C4-2B (cell line): ENCODE data around the gene KCTD14.

Experiments used
- ZFX ChIP-seq: fragments of 450-650 bp; IDR thresholded peaks from 2 replicates; pipeline ENCODE4 v1.6.1; 2017
- TF ChIP-seq, protein P1 (sequence below): fragments of 450-650 bp; conservative IDR thresholded peaks from 2 replicates; pipeline ENCODE4 v1.5.1; 2017; ENCODE audit warnings: mild to moderate bottlenecking

DNA sequence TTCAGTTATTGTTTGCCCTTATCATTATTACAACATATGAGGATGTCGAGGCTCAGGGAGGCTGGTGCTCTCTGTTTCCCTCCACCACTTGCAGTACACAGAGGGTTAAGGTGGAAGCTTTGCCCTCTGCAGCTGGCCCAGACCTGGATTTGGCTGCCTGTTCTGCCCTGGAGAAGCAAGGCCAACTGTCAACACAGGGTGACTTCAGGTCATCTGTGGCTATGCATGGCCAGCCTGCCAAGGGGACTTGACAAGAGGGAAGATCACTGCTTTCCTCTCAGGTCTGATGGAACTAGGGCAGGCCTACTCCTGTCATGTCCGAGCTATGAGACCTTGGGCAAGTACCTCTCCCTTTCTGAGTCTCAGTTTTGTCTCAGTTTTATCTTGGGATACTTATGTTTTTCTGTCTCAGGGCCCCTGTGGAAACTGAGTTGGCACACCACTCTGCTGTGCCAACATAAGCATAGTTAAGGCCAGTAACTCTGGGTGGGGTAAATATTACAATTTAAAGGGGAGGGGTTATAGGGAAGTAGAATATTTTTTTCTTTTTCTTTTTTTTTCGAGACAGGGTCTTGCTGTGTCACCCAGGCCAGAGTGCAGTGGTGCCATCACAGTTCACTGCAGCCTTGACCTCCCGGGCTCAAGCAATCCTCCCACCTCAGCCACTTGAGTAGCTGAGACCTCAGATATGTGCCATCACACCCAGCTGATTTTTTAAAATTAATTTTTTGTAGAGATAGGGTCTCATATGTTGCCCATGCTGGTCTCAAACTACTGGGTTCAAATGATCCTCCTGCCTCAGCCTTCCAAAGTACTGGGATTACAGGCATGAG is 38.2 kb upstream of the KCTD14 start:
- TF ChIP-seq, protein P1, sequence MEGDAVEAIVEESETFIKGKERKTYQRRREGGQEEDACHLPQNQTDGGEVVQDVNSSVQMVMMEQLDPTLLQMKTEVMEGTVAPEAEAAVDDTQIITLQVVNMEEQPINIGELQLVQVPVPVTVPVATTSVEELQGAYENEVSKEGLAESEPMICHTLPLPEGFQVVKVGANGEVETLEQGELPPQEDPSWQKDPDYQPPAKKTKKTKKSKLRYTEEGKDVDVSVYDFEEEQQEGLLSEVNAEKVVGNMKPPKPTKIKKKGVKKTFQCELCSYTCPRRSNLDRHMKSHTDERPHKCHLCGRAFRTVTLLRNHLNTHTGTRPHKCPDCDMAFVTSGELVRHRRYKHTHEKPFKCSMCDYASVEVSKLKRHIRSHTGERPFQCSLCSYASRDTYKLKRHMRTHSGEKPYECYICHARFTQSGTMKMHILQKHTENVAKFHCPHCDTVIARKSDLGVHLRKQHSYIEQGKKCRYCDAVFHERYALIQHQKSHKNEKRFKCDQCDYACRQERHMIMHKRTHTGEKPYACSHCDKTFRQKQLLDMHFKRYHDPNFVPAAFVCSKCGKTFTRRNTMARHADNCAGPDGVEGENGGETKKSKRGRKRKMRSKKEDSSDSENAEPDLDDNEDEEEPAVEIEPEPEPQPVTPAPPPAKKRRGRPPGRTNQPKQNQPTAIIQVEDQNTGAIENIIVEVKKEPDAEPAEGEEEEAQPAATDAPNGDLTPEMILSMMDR = no peak
- peak; percentile 28; the same call in 1 of the 2 replicates for TF ChIP-seq ZFX
